Upper lobe of left lung (tissue), 6 donors: ENCODE measurements around the gene COPG2. TPM values are rescaled to one million over a fixed set of nuclear protein-coding genes. Genes with fewer than 3 reads are reported as not detected.

Source experiments
- ATAC-seq, 2 donors: fragments of 200-7000 bp; cut with Tn5 transposase; one replicate each; pipeline ENCODE4 v1.9.1; 2022; ENCODE audit warnings: mild to moderate bottlenecking in 2 of 2, moderate library complexity in 2 of 2; ENCODE audit not compliant: low FRiP score in 2 of 2
- DNase-seq, 2 donors: peaks; one replicate each; pipeline ENCODE4 v3.0.0-alpha.2; 2019 to 2020
- H3K27ac ChIP-seq, 4 donors: fragments of 200-600 bp; sonication (generic); one replicate each; pipeline ENCODE4 v1.5.1; 2016 to 2019
- H3K27me3 ChIP-seq, 4 donors: fragments of 200-600 bp; sonication (generic); one replicate each; pipeline ENCODE4 v1.5.1; 2017 to 2019
- H3K36me3 ChIP-seq, 4 donors: fragments of 200-600 bp; sonication (generic); one replicate each; pipeline ENCODE4 v1.5.1; 2016 to 2019
- H3K4me1 ChIP-seq, 4 donors: fragments of 200-600 bp; sonication (generic); one replicate each; pipeline ENCODE4 v1.5.1; 2018 to 2019
- H3K4me3 ChIP-seq, 4 donors: fragments of 200-600 bp; sonication (generic); one replicate each; pipeline ENCODE4 v1.5.1; 2017 to 2019; ENCODE audit warnings: mild to moderate bottlenecking in 2 of 4, moderate library complexity in 1 of 4
- H3K9me3 ChIP-seq, 4 donors: fragments of 200-600 bp; sonication (generic); one replicate each; pipeline ENCODE4 v1.5.1; 2018 to 2019
- EP300 ChIP-seq, 4 donors: sonication (generic); formaldehyde crosslinking; IDR thresholded peaks; one replicate each; pipeline ENCODE4 v1.5.1; 2017; ENCODE audit warnings: antibody characterized with exemption in 4 of 4, control low read depth in 2 of 4
- POLR2A ChIP-seq, 4 donors: fragments of 450-650 bp; IDR thresholded peaks; one replicate each; pipeline ENCODE4 v1.5.1; 2016 to 2017; ENCODE audit warnings: antibody characterized with exemption in 4 of 4, mild to moderate bottlenecking in 2 of 4
- POLR2AphosphoS5 ChIP-seq, 2 donors: sonication (generic); formaldehyde crosslinking; IDR thresholded peaks; one replicate each; pipeline ENCODE4 v1.5.1; 2017; ENCODE audit warnings: antibody characterized with exemption in 2 of 2
- WGBS, 2 donors: methylation state at CpG; one replicate each; pipeline ENCODE4 v1.1.5; 2017 to 2018; 5-methylcytosine and 5-hydroxymethylcytosine counted together
- total RNA-seq, 6 donors: library from RNA; depleted of rRNA in 4 of 6; stranded (reverse); fragments of >200 nt in 4 of 6; gene quantifications; one replicate each; pipeline versions ENCODE4 v1.1.0 to v1.2.1, GENCODE V29; 2016 to 2021
- TF ChIP-seq, protein P1 (sequence below), 6 experiments: fragments of 450-650 bp in 4 of 6; fragments of 200-600 bp in 2 of 6; sonication (generic) in 2 of 6; IDR thresholded peaks; one replicate each; pipeline ENCODE4 v1.5.1; 2016 to 2019; ENCODE audit warnings: antibody characterized with exemption in 6 of 6
- donor health status: DM: no; HTN: no; CAD: no; lungs with moderate emphysema.
- donor health status: DM: no; HTN: yes; CAD: no; lungs with severe emphysema.

COPG2 gene
- total RNA-seq, 6 donors from 2014 or later: 8.4 to 18.7 (median 13.9) TPM

DNA sequence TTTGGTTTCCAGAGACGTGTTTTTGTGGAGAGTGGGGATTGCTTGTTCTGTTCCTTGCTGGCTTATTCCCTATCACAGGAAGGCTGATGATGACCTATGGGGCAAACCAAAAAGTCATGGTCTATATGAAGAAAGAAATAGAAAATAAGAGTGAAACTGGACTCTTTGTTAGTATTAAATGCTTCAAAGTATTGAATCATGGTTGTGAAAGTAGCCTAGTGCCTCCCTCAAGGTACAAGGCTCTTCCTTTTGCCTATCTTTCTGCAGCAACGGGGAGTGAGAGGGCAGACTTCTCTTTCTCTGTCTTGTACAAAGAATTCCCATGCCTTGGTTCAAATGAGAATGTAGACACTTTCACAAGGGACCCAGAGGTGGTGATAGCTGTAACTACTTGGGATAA is 167.6 kb downstream of the COPG2 start:
- WGBS, 2 donors: 50 to 85% methylated on average over 2 of the region's 2 CpGs
- no peaks in the 10 kb centered on the region for H3K4me1 ChIP-seq
- H3K9me3 ChIP-seq: no peaks in the 10 kb centered on the region
- no peak for TF ChIP-seq POLR2A (IDR thresholded peaks at IDR 0.05)
- no peak for TF ChIP-seq POLR2AphosphoS5 (IDR thresholded peaks at IDR 0.05)
- TF ChIP-seq, protein P1, sequence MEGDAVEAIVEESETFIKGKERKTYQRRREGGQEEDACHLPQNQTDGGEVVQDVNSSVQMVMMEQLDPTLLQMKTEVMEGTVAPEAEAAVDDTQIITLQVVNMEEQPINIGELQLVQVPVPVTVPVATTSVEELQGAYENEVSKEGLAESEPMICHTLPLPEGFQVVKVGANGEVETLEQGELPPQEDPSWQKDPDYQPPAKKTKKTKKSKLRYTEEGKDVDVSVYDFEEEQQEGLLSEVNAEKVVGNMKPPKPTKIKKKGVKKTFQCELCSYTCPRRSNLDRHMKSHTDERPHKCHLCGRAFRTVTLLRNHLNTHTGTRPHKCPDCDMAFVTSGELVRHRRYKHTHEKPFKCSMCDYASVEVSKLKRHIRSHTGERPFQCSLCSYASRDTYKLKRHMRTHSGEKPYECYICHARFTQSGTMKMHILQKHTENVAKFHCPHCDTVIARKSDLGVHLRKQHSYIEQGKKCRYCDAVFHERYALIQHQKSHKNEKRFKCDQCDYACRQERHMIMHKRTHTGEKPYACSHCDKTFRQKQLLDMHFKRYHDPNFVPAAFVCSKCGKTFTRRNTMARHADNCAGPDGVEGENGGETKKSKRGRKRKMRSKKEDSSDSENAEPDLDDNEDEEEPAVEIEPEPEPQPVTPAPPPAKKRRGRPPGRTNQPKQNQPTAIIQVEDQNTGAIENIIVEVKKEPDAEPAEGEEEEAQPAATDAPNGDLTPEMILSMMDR (IDR thresholded peaks at IDR 0.05): no peak
- no peak for TF ChIP-seq EP300 (IDR thresholded peaks at IDR 0.05)
- no peak overlapping the region for H3K27ac ChIP-seq
- H3K4me3 ChIP-seq: no peak overlapping the region
- H3K27me3 ChIP-seq: no peaks in the 10 kb centered on the region
- ATAC-seq (no peak), DNase-seq (no peak)
- peaks cover 0 to 59% (median 10%) of the 10 kb centered on the region in 4 donors for H3K36me3 ChIP-seq

DNA sequence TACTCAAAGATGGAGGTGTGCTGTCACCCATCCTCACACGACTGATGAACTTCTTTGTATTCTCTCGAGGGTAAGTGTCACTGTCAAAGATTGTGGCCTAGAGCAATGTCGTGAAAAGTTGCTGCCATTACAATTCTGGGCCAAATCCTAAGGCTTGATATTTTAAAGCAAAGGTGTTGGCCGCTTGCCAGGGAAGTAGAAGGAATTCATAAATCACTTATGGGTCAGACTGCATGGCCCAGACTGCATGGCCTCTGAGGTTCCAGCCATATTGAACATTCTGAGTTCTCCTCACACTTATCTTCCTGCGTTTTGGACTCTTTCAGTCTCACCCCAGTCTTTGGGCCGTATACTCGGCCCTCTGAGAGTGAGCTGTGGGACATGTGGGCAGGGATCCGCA is 168.1 kb downstream of the COPG2 start:
- Histone ChIP-seq H3K9me3 (no peaks in the 10 kb centered on the region), H3K36me3 (peaks cover 0 to 56% (median 10%) of the 10 kb centered on the region in 4 donors), H3K4me3 (no peak overlapping the region), H3K27me3 (no peaks in the 10 kb centered on the region), H3K27ac (no peak overlapping the region), H3K4me1 (no peaks in the 10 kb centered on the region)
- no peak for DNase-seq
- 75 to 78% methylated on average over 5 to 8 of the region's 8 CpGs for WGBS, 2 donors
- TF ChIP-seq POLR2A (IDR thresholded peaks at IDR 0.05) (no peak), POLR2AphosphoS5 (IDR thresholded peaks at IDR 0.05) (no peak), EP300 (IDR thresholded peaks at IDR 0.05) (no peak)
- TF ChIP-seq, protein P1 (IDR thresholded peaks at IDR 0.05): no peak
- ATAC-seq: no peak

DNA sequence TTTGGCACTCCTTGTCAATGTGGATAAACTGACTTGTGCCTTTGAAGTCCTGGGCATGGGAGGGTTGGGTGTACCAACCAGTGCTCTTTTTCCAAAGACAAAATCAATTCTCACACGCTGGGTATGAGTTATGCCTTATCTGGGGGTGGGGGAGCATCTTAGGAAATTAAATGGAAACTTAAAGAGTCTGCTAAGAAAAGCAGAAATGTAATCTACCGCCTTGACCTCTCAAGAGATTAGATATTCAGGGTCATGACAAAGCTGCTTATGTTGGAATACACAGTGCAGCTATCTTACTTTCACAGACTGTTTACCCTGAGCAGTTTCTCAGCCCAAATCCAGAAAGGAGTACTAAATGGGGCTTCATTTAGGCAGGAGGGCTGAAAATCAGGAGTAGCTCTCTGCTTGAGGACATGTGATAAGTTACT is 174.1 kb downstream of the COPG2 start:
- Histone ChIP-seq H3K4me3 (peak overlapping the region in 1 of 4 donors; percentile 48), H3K27me3 (peaks cover 0 to 2% (median 0%) of the 10 kb centered on the region in 4 donors), H3K4me1 (peaks cover 5 to 29% (median 7%) of the 10 kb centered on the region in 4 donors), H3K27ac (no peak overlapping the region), H3K9me3 (no peaks in the 10 kb centered on the region), H3K36me3 (peaks cover 0 to 18% (median 2%) of the 10 kb centered on the region in 4 donors)
- no peak for ATAC-seq
- no peak for DNase-seq
- WGBS, 2 donors: 54 to 59% methylated on average over 2 of the region's 2 CpGs
- TF ChIP-seq POLR2AphosphoS5 (IDR thresholded peaks at IDR 0.05) (no peak), POLR2A (IDR thresholded peaks at IDR 0.05) (no peak), EP300 (IDR thresholded peaks at IDR 0.05) (no peak)
- TF ChIP-seq, protein P1 (IDR thresholded peaks at IDR 0.05): no peak

DNA sequence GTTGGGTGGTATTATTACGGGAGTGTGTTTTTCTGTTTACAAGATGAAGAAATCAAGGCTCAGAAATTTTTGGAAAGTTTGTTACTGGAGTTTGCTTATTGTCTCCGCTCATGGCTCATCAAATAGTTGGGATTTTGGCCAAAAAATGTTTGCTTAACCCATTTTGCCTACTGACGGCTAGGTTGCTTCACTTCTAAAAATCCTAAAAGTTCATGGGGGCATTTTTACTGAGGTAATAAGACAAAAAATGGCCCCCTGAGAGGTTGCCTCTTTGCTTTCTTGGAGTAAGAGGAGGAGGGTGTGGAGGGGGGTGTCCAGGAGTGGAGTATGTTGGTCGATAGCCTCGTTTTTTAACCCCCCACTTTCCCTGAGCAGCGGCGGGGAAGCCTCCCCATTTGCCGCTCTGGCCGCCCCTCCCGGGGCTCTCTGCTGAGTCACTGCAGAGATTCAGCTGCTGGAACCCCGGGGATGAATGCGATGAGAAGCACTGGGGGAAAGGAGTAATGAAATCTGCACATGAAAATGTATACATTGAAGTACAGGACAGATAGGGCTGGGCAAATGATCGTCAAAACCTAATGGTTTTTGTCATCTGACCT is 175.2 kb downstream of the COPG2 start:
- TF ChIP-seq, protein P1 (IDR thresholded peaks at IDR 0.05): no peak
- TF ChIP-seq EP300 (IDR thresholded peaks at IDR 0.05) (no peak), POLR2A (IDR thresholded peaks at IDR 0.05) (no peak), POLR2AphosphoS5 (IDR thresholded peaks at IDR 0.05) (no peak)
- DNase-seq: peak in 1 of 2 donors; percentile 30
- no peak for ATAC-seq
- WGBS, 2 donors: 45 to 52% methylated on average over 13 of the region's 13 CpGs
- Histone ChIP-seq H3K27me3 (peaks cover 0 to 2% (median 0%) of the 10 kb centered on the region in 4 donors), H3K36me3 (peaks cover 0 to 10% (median 2%) of the 10 kb centered on the region in 4 donors), H3K4me3 (peak overlapping the region in 3 of 4 donors; percentile 40 to 51 (median 48)), H3K4me1 (peaks cover 5 to 29% (median 7%) of the 10 kb centered on the region in 4 donors), H3K9me3 (no peaks in the 10 kb centered on the region), H3K27ac (peak overlapping the region in 1 of 4 donors; percentile 21)
